Measurements from ENCODE around the gene NYAP2.

NYAP2 gene

DNA sequence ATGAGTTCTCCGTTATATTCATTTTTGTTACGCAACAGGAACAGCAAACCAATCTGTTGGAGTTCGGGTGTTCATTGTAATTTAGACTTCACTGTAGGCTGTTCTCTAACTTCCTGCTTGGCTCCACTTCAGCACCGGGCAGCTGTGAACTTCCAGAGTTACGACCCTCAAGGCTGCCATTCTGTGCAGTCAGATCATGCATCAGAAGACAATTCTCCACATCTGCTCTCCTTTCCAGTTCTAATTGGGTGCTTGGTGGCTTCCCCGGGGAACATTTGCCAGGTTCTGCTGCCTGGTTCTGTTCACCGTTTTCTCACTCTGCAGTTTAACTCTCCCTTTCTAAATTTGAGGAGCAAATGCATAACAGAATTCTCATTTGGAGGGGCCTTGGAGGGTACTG, 237.7 kb downstream of the NYAP2 start:
- no peak for DNase-seq

DNA sequence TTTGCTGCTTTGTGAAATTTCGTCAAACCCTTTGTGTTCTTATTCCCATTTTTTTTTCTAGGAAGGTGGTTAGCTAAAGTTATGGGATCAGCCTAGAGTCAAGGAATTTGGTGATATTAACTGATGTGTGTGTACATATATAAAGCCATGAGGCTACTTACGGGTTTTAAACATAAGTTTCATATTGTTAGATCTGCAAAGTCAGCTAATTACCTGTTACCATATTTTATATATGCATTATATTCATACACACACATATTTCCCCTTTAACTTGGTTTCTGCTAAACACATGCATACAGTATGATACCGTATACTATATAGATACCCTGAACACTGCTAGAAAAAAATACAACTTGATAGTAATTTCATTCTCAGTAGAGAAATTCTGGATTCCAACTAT, 241.0 kb downstream of the NYAP2 start:
- no peak for DNase-seq

DNA sequence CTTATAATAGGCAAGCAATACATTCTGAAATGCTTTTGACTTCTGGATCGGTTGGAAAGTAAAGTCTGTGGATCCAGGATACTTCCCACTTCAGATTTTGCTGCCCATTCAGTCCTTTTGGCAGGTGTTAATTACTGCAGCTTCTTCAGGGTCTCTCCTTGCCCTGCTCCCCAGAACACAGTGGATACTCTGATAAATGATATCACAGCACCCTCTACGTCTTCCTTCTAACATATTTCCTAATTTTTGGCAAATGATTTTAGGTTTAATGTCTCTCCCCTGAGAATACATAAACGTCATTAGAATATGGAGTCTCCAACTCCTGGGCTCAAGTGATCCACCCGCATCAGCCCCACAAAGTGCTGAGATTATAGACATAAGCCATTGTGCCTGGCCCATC, 249.8 kb downstream of the NYAP2 start:
- no peak for DNase-seq

DNA sequence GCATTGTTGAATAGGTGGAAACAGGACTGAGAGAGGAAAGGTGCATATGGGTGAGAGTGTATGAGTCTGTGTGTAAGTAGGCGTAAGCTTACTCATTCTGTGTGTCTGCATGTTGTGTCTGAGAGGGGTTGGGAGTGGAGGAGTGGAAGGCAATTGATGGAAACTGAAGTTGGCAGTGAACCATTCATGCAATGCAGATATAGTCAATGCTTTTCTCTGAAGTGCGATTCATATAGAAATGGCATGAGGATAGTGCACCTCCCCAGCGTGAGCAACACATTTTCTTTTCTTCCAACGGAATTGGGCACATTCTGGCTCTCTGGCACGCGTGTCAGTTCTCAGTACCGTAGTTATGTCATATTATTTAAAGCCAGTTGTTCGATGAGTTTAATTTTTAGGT, 250.5 kb downstream of the NYAP2 start:
- DNase-seq = no peak

DNA sequence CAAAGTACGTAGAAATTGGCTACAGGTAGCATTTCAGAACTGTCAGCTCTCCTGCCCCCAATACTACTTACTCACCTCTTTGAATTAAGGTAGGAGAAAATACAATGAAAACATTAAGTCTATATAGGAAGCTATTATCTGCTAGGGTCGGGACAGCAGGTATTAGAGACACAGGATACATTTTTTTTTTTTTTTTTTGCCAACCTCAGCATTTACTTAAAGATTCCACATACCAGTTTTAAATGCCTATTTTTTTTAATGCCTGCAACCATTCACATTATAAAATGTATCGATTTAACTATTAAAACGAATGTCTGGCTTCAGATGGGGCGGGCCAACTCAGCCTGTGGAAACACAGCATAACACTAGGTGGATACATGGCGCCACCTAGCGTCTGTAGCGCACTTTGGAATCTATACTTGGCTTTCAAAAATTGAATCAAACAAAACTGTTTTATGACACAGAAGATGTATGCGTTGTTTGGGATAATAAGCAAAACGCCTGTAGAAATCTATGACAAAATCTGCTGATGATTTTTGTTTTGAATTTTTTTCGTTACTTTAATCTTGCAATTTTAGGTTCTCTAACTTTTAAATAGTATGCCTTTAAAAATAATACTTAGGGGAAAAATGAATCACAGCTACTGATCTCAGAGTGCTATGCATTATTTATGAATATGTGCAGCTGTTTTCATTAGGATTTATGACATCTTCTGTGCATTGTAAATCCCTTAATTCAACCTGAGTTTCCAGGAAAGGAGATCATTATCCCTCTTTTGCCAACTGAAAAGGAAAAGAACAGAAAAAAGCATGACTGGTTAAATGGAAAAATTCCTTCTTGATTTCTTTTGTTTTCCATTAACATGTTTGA, 261.0 kb downstream of the NYAP2 start:
- DNase-seq = peak; percentile 73

DNA sequence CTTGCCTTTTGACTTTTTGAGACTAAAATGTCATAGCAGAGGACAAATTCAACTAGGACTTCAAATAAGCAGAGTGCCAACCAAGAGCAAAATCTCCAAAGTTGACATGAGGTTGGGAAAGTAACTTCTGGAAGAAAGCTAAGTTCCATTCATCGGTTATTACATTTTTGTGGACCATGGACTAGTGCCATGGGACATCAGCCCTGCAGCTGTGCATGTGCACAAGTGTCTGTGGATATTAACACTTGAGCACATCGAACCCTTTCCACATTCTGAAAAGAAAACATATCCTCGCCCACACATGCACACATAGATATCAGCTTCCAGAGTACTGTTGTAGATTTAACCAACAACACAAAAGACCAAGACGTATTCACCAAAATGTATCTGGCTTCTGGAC, 262.6 kb downstream of the NYAP2 start:
- no peak for DNase-seq

DNA sequence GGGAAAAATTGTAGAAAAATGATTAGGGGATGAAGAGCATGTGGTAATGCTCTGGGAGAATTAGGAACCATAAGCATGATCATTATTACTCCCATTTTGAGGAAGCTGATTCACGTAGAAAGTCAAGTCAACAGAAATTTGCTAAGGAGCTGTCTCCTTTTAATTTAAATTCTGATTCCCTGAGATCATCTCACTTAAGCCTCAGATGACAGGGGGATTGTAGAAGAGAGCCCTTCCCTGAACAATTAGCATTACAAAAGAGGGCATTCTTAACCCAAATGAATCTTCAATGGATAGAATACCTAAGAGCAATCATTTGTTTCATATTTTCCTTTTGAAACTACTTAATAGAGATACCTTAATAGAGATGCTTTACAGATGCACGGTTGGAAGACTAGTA, 267.9 kb downstream of the NYAP2 start:
- DNase-seq = no peak

DNA sequence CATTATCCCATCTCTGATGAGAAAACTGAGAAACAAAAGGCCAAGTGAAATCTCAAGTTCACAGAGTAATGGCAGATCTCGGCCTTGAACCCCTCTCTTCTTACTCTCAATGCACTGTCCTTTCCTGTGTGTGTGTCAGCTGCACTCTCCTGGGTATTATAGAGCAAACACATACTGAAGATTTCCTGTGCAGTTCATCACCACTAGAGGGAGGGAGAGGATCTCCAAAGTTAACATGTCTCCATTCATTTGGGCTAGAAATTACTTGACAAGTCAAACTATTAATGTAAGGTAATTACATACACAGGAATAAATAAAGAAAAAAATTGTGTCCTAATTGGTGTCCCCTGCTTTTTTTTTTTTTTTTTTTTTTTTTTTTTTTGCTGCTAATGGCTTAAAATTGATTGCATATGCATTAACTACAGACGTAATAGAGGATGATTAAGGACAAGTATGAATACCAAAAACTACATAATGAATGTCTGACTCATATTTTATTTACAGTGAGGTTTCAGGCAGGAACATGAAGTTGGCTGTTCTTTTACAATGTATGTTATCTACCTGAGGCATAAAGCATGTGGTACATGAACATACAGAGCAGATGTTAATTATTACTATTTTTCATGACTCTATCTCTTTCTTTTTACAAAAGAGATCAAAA, 269.2 kb downstream of the NYAP2 start:
- no peak for DNase-seq

DNA sequence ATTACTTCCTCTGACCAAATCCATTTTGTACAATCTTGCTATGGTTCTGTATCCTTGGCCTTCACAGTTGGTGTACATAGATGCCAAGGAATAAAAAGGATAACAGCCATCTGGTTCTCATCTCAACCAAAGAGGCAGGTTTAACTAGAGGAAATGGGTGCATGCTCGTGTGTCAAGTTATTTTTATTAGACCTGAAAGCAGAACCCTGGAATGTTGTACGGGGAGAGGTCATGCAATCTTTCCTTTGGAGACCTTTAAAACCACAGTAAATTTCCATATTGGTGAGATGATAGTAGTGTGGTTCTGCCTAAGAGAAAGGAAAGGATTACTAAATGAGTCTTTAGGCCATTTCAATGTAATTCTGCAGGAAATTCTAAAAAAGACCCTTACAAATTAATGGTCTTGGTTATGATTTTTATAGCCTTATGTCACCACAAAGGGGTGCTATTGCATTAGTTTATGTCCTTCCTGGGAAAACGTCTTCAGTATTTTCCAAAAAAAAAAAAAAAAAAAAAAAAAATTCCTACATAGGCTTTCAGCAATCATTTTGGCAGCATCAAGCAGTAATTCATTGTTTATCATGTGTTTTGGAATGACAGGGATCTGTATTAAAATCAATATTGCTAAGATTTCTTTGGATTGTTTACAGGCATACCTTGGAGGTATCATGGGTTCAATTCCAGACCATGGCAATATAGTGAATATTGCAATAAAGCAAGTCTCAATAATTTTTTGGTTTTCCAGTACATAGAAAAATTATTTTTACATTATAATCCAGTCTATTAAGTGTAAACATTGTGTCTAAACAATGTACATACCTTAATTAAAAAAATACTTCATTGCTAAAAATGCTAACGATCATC, 270.8 kb downstream of the NYAP2 start:
- no peak for DNase-seq

DNA sequence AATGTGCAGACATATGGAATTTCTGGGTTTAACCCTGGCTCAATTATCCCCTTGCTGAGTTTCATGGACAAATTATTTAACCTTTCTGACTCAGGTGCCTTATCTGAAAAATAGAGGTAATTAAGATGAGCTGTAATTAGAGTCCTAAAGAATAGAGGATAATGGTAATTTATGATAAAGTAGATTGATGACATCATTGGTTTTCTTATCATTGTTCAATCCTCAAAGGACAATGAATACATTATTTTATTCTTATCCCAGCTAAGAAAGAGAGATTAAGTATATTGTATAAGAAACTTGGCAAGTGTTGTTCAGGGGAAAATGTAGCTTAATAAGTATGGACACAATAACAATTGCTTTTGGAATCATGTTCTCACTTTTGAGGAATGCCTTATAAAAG, 279.3 kb downstream of the NYAP2 start:
- DNase-seq = no peak

DNA sequence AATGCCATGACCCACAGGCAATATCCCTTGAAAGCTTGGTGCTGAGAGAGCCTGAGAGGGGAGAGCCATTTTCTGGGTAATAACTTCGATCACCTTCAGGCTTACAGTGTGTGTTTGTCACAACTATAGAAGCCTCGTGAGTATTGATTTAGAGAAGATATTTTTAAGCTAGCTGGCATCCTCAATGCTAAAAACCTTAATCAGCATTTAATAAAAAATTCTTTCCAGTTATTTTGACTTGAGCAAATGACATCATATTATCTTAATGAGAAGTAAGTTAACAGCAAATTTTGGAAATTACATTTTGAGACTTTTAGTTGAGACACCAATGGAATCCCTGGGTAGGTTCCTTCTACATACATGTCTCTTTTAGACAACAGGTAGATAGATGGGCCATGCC, 283.7 kb downstream of the NYAP2 start:
- DNase-seq = no peak

DNA sequence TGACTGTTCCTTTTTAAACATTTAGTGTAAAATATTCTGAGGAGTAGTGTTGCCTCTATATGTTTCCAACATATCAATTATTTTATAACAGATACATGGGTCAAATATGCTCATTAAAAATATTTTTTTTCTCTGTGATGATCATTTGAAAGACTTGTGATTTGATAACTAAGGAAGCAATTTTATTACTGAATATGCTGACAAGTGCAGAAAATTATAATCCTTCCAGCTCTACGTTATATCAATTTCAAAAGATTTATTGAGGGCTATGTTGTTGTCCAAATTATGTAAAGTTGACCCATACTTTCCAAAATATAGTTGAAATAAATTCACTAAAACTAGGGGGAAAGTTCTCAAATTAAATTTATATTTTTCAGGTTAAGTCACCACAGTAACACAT, 290.6 kb downstream of the NYAP2 start:
- no peak for DNase-seq

DNA sequence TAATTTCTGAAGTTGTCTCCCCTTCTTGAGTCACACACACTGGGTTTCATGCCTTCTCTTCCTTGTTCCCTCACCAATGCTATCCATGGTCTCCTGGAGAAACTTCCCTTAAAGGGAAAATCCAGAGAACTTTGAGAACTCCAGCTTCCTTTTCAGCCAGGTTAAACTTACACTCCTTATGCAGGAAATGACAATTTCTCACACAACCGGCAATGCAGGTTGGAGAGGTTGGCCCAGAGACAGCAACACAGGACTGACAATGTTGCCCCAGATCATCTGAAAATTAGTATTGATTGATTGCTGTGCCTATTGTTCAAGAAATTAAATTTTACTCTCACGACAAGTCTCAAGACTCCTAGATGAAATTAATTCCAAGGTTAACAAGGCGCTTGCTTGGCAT, 292.2 kb downstream of the NYAP2 start:
- DNase-seq = no peak

DNA sequence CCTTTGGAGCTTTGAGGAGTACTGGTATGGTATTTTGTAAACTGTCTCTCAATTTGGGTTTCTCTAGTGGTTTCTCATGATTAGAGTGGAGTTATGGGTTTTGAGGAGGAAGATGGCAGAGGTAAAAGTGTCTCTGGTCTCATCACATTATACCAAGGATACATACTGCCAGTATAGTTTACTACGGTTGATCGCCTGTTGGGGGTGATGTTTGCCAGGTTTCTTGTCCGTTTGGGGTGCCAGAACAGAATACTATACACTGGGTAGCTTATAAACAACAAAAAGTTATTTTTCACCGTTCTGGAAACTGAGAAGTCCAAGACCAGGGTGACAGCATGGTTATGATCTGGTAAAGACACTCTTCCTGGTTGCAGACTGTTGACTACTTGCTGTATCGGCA, 293.7 kb downstream of the NYAP2 start:
- DNase-seq = no peak

DNA sequence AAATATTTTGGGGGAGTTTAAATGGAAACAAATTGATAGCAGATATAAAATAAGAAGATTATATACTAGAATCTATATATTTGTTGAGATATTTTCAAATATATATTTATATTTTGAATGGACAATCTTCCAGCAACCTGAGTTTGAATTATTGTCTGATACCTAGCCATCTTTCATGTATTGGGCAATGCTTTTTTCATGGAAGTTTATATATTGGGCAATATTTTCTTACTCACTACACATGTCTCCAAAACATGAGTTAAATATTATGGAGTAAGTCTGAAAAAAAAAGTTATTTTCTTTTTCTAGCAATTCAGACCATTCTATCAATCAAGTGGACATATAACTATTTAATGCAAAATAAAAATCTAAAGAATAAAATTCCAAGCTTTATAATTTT, 295.2 kb downstream of the NYAP2 start:
- DNase-seq = no peak

DNA sequence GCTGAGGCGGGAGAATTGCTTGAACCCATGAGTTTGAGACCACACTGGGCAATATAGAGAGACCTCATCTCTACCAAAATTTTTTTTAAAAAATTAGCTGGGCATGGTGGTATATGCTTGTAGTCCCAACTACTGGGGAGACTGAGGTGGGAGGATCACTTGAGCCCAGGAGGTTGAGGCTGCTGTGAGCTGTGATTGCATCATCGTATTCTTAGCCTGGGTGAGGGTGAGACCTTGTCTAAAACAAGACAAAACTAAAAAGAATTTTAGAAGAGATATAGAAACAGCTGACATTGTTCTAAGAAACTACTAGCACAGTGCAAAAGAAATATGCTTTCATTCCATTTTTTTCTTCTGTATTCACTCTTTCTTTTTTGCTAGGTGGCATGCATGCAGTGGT, 298.4 kb downstream of the NYAP2 start:
- no peak for DNase-seq
